GM11168 (cell line): ENCODE results near the gene CETP.
"Not testable (repeated sequence)": the region's sequence is repeated elsewhere in the genome, so short reads cannot be mapped to it uniquely, and the experiment has no call there.

Source experiments
- in situ Hi-C: fragments of 300-500 bp; cut with MboI; formaldehyde crosslinking; loops from one replicate; pipeline ENCODE4 v1.12.0; 2022; ENCODE audit warnings: low sequenced_read_pairs; ENCODE audit not compliant: unreplicated experiment

The CETP gene

GRCh38 chr16:56975714-56976113, 14.0 kb downstream of the CETP start:
- in situ Hi-C loops: no loop called here

- in situ Hi-C loops: no loop called here
Observed at GRCh38 chr16:56977216-56977615, 15.5 kb downstream of the CETP start.

- in situ Hi-C loops: no loop called here
Observed at GRCh38 chr16:56977823-56978430, 16.2 kb downstream of the CETP start.

GRCh38 chr16:56980201-56980535, 18.4 kb downstream of the CETP start:
- in situ Hi-C loops: no loop called here

GRCh38 chr16:56980792-56981724, 19.3 kb downstream of the CETP start:
- in situ Hi-C loops: no loop called here

GRCh38 chr16:56981729-56982271, 20.1 kb downstream of the CETP start:
- in situ Hi-C loops: no loop called here

GRCh38 chr16:56982695-56983094, 20.9 kb downstream of the CETP start:
- in situ Hi-C loops: no loop called here

- in situ Hi-C loops: no loop called here
Observed at GRCh38 chr16:56983211-56983751, 21.5 kb downstream of the CETP start.

GRCh38 chr16:56984639-56985038, 22.9 kb downstream of the CETP start:
- in situ Hi-C loops: no loop called here

- in situ Hi-C loops: no loop called here
Observed at GRCh38 chr16:56985288-56985961, 23.7 kb downstream of the CETP start.

GRCh38 chr16:56985962-56986360, 24.2 kb downstream of the CETP start:
- in situ Hi-C loops: no loop called here

GRCh38 chr16:56986361-56986760, 24.6 kb downstream of the CETP start:
- in situ Hi-C loops: no loop called here

GRCh38 chr16:56986908-56987307, 25.2 kb downstream of the CETP start:
- in situ Hi-C loops: not testable (repeated sequence)

GRCh38 chr16:56987692-56988091, 25.9 kb downstream of the CETP start:
- in situ Hi-C loops: no loop called here

GRCh38 chr16:56988161-56988947, 26.6 kb downstream of the CETP start:
- in situ Hi-C loops: no loop called here

- in situ Hi-C loops: no loop called here
Observed at GRCh38 chr16:56988948-56989945, 27.5 kb downstream of the CETP start, which contains the start of gene NLRC5. NLRC5 (plus strand) TSS chr16:56989557; CDS start chr16:57020713, 31,156 bp downstream.

GRCh38 chr16:56989988-56990387, 28.2 kb downstream of the CETP start:
- in situ Hi-C loops: no loop called here

- in situ Hi-C loops: no loop called here
Observed at GRCh38 chr16:56990407-56991286, 28.9 kb downstream of the CETP start.
